RPMI8226 (cell line): Measurements from ENCODE around the gene PARP11.
"Not testable (repeated sequence)": the region's sequence is repeated elsewhere in the genome, so short reads cannot be mapped to it uniquely, and the experiment has no call there.

Experiments used
- DNase-seq: peaks from one replicate; pipeline ENCODE4 v3.0.0-alpha.2; 2015

The PARP11 gene

GRCh38 chr12:3882896-3883564 is 9.8 kb upstream of the PARP11 start:
- peak; percentile 19 for DNase-seq

GRCh38 chr12:3882406-3882805 is 9.2 kb upstream of the PARP11 start:
- no peak for DNase-seq

- DNase-seq = no peak
These were observed 8.2 kb upstream of the PARP11 start for GRCh38 chr12:3881281-3881950.

GRCh38 chr12:3879846-3880245 is 6.6 kb upstream of the PARP11 start:
- no peak for DNase-seq

- DNase-seq = no peak
These were observed 1.8 kb downstream of the PARP11 start for GRCh38 chr12:3871356-3871755.

GRCh38 chr12:3869865-3870264 is 3.3 kb downstream of the PARP11 start:
- DNase-seq = no peak

GRCh38 chr12:3869433-3869832 is 3.8 kb downstream of the PARP11 start:
- DNase-seq = no peak

- no peak for DNase-seq
These were observed 9.4 kb downstream of the PARP11 start for GRCh38 chr12:3863756-3864155.

GRCh38 chr12:3842517-3842916 is 30.7 kb downstream of the PARP11 start:
- no peak for DNase-seq

GRCh38 chr12:3841783-3842182 is 31.4 kb downstream of the PARP11 start:
- DNase-seq = no peak

GRCh38 chr12:3840833-3841232 is 32.4 kb downstream of the PARP11 start:
- not testable (repeated sequence) for DNase-seq

GRCh38 chr12:3839745-3840144 is 33.5 kb downstream of the PARP11 start:
- not testable (repeated sequence) for DNase-seq

- not testable (repeated sequence) for DNase-seq
These were observed 34.3 kb downstream of the PARP11 start for GRCh38 chr12:3838701-3839548.

- DNase-seq = no peak
These were observed 35.1 kb downstream of the PARP11 start for GRCh38 chr12:3838076-3838475.

- no peak for DNase-seq
These were observed 36.1 kb downstream of the PARP11 start for GRCh38 chr12:3837049-3837448.

- no peak for DNase-seq
These were observed 36.6 kb downstream of the PARP11 start for GRCh38 chr12:3836641-3837040.

- no peak for DNase-seq
These were observed 37.3 kb downstream of the PARP11 start for GRCh38 chr12:3835914-3836313.

GRCh38 chr12:3834774-3835173 is 38.4 kb downstream of the PARP11 start:
- DNase-seq = no peak

- no peak for DNase-seq
These were observed 39.4 kb downstream of the PARP11 start for GRCh38 chr12:3833670-3834310.

GRCh38 chr12:3832738-3833137 is 40.5 kb downstream of the PARP11 start:
- DNase-seq = no peak

GRCh38 chr12:3828888-3829287 is 44.3 kb downstream of the PARP11 start:
- no peak for DNase-seq

- no peak for DNase-seq
These were observed 45.7 kb downstream of the PARP11 start for GRCh38 chr12:3827301-3828000.

GRCh38 chr12:3821441-3821840 is 51.8 kb downstream of the PARP11 start:
- DNase-seq = no peak
